NT2/D1 (cell line): ENCODE data around the gene MRTFA.

Source experiments
- DNase-seq: peaks from one replicate; pipeline ENCODE4 v3.0.0-alpha.2; 2011; ENCODE audit warnings: low read depth, low spot score
- H3K27me3 ChIP-seq: 2 replicates; pipeline ENCODE4 v1.6.0; 2011; ENCODE audit warnings: mild to moderate bottlenecking; ENCODE audit not compliant: insufficient read length, insufficient read depth
- H3K36me3 ChIP-seq: 2 replicates; pipeline ENCODE4 v1.6.1; 2011; ENCODE audit warnings: mild to moderate bottlenecking, low read length, mixed read lengths; ENCODE audit not compliant: insufficient read depth, insufficient read length
- H3K4me1 ChIP-seq: 2 replicates; pipeline ENCODE4 v1.5.1; 2011; ENCODE audit not compliant: insufficient read depth, insufficient read length
- H3K4me3 ChIP-seq: 2 replicates; pipeline ENCODE4 v1.5.1; 2011; ENCODE audit warnings: low read depth; ENCODE audit not compliant: insufficient read length
- H3K9ac ChIP-seq: 2 replicates; pipeline ENCODE4 v1.6.0; 2011; ENCODE audit warnings: low read depth; ENCODE audit not compliant: insufficient read length
- H3K9me3 ChIP-seq: 2 replicates; pipeline ENCODE4 v1.5.1; 2011; ENCODE audit warnings: mild to moderate bottlenecking, low read length; ENCODE audit not compliant: insufficient read depth
- SUZ12 ChIP-seq: IDR thresholded peaks from 2 replicates; pipeline ENCODE4 v1.6.1; 2011; ENCODE audit not compliant: insufficient read length, insufficient read depth; ENCODE audit errors: extremely low read depth
- YY1 ChIP-seq: IDR thresholded peaks from 2 replicates; pipeline ENCODE4 v1.6.1; 2011; ENCODE audit not compliant: insufficient read length, insufficient read depth
- ZNF274 ChIP-seq: IDR thresholded peaks from 2 replicates; pipeline ENCODE4 v1.6.1; 2011; ENCODE audit warnings: mild to moderate bottlenecking, low read depth, low read length

MRTFA gene

DNA sequence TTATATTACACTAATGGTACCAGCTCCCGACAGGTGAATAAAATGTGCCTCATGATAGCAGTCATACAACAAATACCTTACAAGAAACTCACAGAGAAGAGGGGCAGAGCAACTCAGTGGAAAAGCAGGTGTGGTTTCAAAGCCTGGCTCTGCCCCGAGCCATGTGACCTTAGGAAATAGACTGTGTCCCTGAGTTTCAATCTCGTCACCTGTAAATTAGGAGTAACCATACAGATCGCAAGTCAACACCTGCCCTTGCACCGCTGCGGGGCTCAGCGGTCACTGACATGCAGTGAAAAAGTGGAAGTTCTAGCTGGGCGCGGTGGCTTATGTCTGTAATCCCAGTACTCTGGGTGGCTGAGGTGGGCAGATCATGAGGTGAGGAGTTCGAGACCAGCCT is 11.9 kb upstream of the MRTFA start:
- Histone ChIP-seq H3K27me3 (no peaks in the 10 kb centered on the region), H3K4me3 (no peak overlapping the region), H3K9me3 (no peaks in the 10 kb centered on the region), H3K36me3 (no peaks in the 10 kb centered on the region), H3K4me1 (peaks cover 7% of the 10 kb centered on the region), H3K9ac (no peak overlapping the region)
- DNase-seq, result no peak
- TF ChIP-seq SUZ12, result no peak
- TF ChIP-seq YY1, result no peak
- TF ChIP-seq ZNF274, result no peak

DNA sequence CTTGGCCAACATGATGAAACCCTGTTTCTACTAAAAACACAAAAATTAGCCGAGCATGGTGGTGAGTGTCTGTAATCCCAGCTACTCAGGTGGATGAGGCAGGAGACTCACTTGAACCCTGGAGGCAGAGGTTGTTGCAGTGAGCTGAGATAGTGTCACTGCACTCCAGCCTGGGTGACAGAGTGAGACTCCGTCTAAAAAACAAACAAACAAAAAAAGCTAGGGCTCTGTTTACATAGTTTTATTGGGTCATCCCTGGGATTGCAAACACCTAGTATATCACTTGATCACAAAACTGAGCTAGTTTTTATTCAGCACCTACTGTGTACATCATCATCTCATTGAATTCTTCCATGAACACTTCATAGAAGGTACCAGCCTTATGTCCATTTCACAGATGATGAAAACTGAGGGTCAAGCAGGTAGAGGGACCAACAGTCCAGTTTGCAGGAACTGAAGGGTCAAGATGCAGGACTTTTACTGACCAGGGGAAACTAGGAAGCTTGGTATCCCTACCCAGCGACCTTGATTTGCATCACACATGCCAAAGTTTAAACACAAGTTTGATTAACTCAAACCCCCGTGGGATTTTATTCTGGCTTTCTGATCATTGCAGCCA is 9.2 kb upstream of the MRTFA start:
- no peak for TF ChIP-seq YY1
- no peak for TF ChIP-seq ZNF274
- no peak for TF ChIP-seq SUZ12
- no peak overlapping the region for H3K9ac ChIP-seq
- no peak for DNase-seq
- H3K4me3 ChIP-seq, result no peak overlapping the region
- no peaks in the 10 kb centered on the region for H3K4me1 ChIP-seq
- H3K36me3 ChIP-seq, result no peaks in the 10 kb centered on the region
- no peaks in the 10 kb centered on the region for H3K9me3 ChIP-seq
- H3K27me3 ChIP-seq, result no peaks in the 10 kb centered on the region

- no peak overlapping the region for H3K4me3 ChIP-seq
- H3K9me3 ChIP-seq, result no peaks in the 10 kb centered on the region
- no peaks in the 10 kb centered on the region for H3K36me3 ChIP-seq
- DNase-seq, result no peak
- H3K9ac ChIP-seq, result no peak overlapping the region
- H3K27me3 ChIP-seq, result peaks cover 6% of the 10 kb centered on the region
- TF ChIP-seq ZNF274 (no peak), YY1 (no peak)
- no peaks in the 10 kb centered on the region for H3K4me1 ChIP-seq
These were observed 5.8 kb upstream of the MRTFA start for GRCh38 chr22:40642316-40642715.

DNA sequence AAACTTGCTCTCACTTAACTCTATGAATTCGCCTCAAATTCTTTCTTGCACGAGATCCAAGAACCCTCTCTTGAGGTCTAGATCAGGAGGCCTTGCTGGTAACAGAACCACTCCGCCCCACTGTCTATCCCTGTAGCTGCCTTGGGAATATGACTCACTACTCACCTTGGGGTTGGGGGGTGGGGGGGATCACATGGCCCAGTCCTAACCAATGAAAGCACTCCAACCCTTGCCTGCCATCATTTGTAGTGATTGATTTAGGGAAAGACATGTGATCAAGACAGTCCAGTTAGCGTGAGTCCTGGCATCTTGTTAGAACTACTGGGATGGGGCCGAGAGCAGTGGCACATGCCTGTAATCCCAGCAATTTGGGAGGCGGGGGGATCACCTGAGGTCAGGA is 4.8 kb upstream of the MRTFA start:
- no peak for DNase-seq
- H3K9me3 ChIP-seq, result no peaks in the 10 kb centered on the region
- peaks cover 6% of the 10 kb centered on the region for H3K27me3 ChIP-seq
- TF ChIP-seq YY1 (no peak), ZNF274 (no peak), SUZ12 (no peak)
- H3K4me3 ChIP-seq, result no peak overlapping the region
- H3K4me1 ChIP-seq, result no peaks in the 10 kb centered on the region
- H3K36me3 ChIP-seq, result no peaks in the 10 kb centered on the region
- H3K9ac ChIP-seq, result no peak overlapping the region

- Histone ChIP-seq H3K27me3 (peaks cover 6% of the 10 kb centered on the region), H3K4me1 (no peaks in the 10 kb centered on the region), H3K36me3 (peaks cover 3% of the 10 kb centered on the region), H3K4me3 (no peak overlapping the region), H3K9me3 (no peaks in the 10 kb centered on the region), H3K9ac (no peak overlapping the region)
- TF ChIP-seq SUZ12 (no peak), ZNF274 (no peak), YY1 (no peak)
- no peak for DNase-seq
These were observed 1.7 kb upstream of the MRTFA start for GRCh38 chr22:40638261-40638660.

DNA sequence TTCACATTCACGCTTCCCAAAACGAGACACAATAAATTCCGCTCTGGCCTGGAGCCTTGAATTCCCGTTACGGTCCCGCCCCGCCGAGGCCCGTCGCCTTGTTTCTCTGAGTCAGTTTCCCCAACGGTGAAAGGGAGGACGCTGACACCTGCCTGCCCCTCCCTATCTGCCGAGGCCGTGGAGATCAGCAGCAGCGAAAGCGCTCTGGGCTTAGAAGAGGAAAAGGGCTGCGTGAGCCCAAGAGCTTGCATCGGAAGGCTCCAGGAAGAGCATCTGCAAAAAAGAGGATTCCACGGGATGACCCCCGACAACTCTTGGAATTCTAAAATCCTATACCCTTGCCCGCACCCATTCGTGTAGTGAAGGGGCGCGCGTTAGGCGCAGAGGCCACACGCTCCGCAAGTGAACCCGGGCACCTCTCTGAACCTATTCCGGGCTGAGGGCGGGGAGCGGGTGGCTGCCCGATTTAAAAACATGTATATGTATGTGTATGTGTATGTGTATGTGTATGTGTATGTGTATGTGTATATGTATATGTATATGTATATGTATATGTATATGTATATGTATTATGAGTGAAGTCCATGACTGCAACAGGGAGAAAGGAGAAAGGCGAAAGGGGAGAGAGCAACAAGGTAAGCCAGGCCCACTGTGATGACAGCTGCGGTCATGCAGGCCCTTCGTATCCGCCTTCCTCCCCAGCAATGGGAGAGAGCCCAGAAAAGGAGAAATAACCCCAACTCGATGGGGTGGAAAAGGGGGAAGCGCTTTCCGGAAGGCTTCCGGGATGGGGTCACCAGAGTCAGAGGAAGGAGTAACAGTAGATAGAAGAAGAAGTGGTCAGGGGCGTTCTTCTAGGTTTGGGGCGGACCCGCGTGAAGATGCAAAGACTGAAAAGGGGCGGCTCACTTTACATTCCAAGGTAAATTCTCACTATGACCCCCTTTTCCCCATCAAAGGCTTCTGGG is 948 bp upstream of the MRTFA start:
- peak overlapping the region; percentile 47 for H3K9ac ChIP-seq
- H3K4me1 ChIP-seq, result no peaks in the 10 kb centered on the region
- peak overlapping the region; percentile 48 for H3K4me3 ChIP-seq
- DNase-seq, result no peak
- TF ChIP-seq ZNF274 (no peak), SUZ12 (no peak)
- H3K36me3 ChIP-seq, result peaks cover 3% of the 10 kb centered on the region
- no peaks in the 10 kb centered on the region for H3K9me3 ChIP-seq
- peaks cover 6% of the 10 kb centered on the region for H3K27me3 ChIP-seq

DNA sequence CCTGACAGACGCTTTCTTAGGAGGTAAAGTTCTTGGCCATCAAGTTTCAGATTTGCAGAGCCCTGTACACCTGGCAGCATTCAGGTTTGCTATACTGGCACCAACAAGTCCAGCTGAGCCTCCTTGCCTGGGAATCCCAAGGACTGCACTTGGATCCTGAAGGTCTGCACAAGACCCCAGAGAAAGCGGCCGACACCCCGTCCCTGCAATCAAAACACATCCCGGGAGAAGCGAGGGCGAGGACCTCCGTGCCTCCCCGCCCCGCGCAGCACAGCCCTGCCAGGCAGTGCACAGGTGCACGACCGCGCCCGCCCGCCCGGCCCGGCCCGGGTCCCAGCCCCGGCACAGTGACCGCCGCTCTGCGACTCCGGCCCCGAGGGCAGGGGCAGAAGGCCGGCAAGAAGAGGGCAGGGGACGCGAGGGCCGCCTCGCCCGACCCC is 559 bp downstream of the MRTFA start:
- H3K9ac ChIP-seq, result peak overlapping the region; percentile 80
- DNase-seq, result no peak

More for the DNA sequence above, 559 bp downstream of the MRTFA start:
- H3K9me3 ChIP-seq, result no peaks in the 10 kb centered on the region
- H3K27me3 ChIP-seq, result peaks cover 6% of the 10 kb centered on the region
- H3K4me3 ChIP-seq, result peak overlapping the region; percentile 72
- TF ChIP-seq YY1 (no peak), ZNF274 (no peak), SUZ12 (no peak)
- no peaks in the 10 kb centered on the region for H3K4me1 ChIP-seq
- H3K36me3 ChIP-seq, result peaks cover 3% of the 10 kb centered on the region
